ENCODE measurements around the gene MARCHF6. TPM values are rescaled to one million over a fixed set of nuclear protein-coding genes. Genes with fewer than 3 reads are reported as not detected.

MARCHF6 gene
- total and polyA plus RNA-seq, 9 of the 15 experiments (the other 6 are each of a cell fraction or from before 2014, with no cell fraction given): 74.1 to 456 (median 116) TPM

DNA sequence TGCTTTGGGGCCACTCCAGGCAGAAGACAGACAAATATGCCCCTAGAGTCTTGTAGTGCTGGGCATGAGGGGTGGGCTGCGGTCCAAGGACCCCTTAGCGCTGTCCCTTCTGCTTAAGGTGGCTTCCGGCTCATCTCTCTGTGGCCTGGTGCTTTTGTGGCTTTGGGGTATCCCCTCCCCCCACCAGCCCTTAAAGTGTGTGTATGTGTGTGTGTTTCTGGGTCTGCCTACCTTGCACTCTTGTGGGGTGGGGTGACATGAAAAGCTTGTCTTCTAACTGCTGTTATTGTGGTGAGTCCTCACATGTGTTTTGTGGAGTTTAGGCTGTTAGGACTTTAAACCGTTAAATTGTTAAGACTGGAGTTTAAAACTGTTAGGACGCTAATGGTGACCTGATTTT, 23.6 kb downstream of the MARCHF6 start (continued):
- TF ChIP-seq, protein P1, sequence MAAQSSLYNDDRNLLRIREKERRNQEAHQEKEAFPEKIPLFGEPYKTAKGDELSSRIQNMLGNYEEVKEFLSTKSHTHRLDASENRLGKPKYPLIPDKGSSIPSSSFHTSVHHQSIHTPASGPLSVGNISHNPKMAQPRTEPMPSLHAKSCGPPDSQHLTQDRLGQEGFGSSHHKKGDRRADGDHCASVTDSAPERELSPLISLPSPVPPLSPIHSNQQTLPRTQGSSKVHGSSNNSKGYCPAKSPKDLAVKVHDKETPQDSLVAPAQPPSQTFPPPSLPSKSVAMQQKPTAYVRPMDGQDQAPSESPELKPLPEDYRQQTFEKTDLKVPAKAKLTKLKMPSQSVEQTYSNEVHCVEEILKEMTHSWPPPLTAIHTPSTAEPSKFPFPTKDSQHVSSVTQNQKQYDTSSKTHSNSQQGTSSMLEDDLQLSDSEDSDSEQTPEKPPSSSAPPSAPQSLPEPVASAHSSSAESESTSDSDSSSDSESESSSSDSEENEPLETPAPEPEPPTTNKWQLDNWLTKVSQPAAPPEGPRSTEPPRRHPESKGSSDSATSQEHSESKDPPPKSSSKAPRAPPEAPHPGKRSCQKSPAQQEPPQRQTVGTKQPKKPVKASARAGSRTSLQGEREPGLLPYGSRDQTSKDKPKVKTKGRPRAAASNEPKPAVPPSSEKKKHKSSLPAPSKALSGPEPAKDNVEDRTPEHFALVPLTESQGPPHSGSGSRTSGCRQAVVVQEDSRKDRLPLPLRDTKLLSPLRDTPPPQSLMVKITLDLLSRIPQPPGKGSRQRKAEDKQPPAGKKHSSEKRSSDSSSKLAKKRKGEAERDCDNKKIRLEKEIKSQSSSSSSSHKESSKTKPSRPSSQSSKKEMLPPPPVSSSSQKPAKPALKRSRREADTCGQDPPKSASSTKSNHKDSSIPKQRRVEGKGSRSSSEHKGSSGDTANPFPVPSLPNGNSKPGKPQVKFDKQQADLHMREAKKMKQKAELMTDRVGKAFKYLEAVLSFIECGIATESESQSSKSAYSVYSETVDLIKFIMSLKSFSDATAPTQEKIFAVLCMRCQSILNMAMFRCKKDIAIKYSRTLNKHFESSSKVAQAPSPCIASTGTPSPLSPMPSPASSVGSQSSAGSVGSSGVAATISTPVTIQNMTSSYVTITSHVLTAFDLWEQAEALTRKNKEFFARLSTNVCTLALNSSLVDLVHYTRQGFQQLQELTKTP (IDR thresholded peaks at IDR 0.05; ENCODE audit: low read depth in 1 of 2, partially characterized antibody in 2 of 2): no peak
- no peak for TF ChIP-seq HNRNPUL1 (IDR thresholded peaks at IDR 0.05; ENCODE audit: low read length)
- TF ChIP-seq POLR2H (tag; IDR thresholded peaks at IDR 0.05; ENCODE audit: low read depth): no peak
- TF ChIP-seq, protein P2, sequence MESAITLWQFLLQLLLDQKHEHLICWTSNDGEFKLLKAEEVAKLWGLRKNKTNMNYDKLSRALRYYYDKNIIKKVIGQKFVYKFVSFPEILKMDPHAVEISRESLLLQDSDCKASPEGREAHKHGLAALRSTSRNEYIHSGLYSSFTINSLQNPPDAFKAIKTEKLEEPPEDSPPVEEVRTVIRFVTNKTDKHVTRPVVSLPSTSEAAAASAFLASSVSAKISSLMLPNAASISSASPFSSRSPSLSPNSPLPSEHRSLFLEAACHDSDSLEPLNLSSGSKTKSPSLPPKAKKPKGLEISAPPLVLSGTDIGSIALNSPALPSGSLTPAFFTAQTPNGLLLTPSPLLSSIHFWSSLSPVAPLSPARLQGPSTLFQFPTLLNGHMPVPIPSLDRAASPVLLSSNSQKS (CRISPR knock-in tag; IDR thresholded peaks at IDR 0.05): no peak

DNA sequence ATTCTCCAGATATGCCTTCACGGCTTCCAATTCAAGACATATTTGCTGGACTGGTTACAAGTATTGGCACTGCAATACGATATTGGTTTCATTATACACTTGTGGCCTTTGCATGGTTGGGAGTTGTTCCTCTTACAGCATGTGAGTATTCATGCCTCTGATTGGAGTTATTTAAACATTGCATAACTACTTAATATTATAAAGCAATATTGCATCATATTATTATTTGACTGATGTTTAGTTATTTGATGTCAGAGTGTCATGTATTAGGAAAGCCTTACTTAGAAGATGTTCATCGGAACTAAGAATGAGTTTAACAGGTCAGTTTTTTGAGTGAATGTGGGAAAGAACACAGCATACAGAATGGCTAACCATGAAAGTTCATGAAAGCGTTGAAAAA, 28.3 kb downstream of the MARCHF6 start:
- Histone ChIP-seq H3K9me3 (replicated peaks; ENCODE audit: control insufficient read depth, insufficient read depth, low read depth, low read length) (no peaks in the 10 kb centered on the region), H3K4me1 (replicated peaks in 1 of 2; ENCODE audit: control insufficient read depth in 2 of 2, insufficient read depth in 2 of 2, low read length in 2 of 2) (no peaks in the 10 kb centered on the region; a peak in 2 of 5 replicates), H3K79me2 (ENCODE audit: control insufficient read depth, insufficient read depth, low read length) (peaks cover 81% of the 10 kb centered on the region), H3K4me3 (no peak overlapping the region), H4K20me1 (replicated peaks; ENCODE audit: control insufficient read depth, insufficient read depth, low read length) (no peaks in the 10 kb centered on the region), H3K36me3 (ENCODE audit: control insufficient read depth, insufficient read depth, low read length) (peaks cover 97% of the 10 kb centered on the region), H3K27me3 (ENCODE audit: control insufficient read depth in 2 of 2, insufficient read depth in 2 of 2, low read length in 2 of 2) (no peaks in the 10 kb centered on the region), H3K27ac (ENCODE audit: extremely low read depth, low read depth, low read length) (no peak overlapping the region), H3K9me1 (ENCODE audit: control insufficient read depth, insufficient read depth, low read length) (no peaks in the 10 kb centered on the region), H3K4me2 (ENCODE audit: insufficient read depth, low read length) (no peak overlapping the region), H3K9ac (ENCODE audit: insufficient read depth in 1 of 2, low read depth in 2 of 2, low read length in 2 of 2) (no peak overlapping the region), H2AFZ (ENCODE audit: low read depth, low read length) (no peak overlapping the region)
- BruUV-seq (replicated peaks): no TSS peak
- intact Hi-C loops (cut with micrococcal nuclease): no loop called here
- CTCF ChIA-PET (ENCODE audit: low intra/inter-chr PET ratio): no interaction called here
- FAIRE-seq (no peak), ATAC-seq (no peak), DNase-seq (ENCODE audit: extremely low read depth in 1 of 4, low spot score in 3 of 4) (no peak)
- in situ Hi-C loops (cut with MboI): no loop called here
- WGBS (ENCODE audit: insufficient coverage, low coverage, missing lambda C conversion rate): 100% methylated on average over 4 of the region's 4 CpGs
- POLR2A ChIA-PET: interaction anchor here (0.7 kb wide), 1 partner anchor 98 kb away, joined by 3 read pairs; no protein-coding TSS in a partner anchor
- TF ChIP-seq, protein P3, sequence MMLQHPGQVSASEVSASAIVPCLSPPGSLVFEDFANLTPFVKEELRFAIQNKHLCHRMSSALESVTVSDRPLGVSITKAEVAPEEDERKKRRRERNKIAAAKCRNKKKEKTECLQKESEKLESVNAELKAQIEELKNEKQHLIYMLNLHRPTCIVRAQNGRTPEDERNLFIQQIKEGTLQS (IDR thresholded peaks at IDR 0.05): peak; percentile 55; the same call in 1 of the 2 replicates
- TF ChIP-seq, protein P3 (CRISPR knock-in tag; conservative IDR thresholded peaks at IDR 0.05): no peak
- TF ChIP-seq, protein P4, sequence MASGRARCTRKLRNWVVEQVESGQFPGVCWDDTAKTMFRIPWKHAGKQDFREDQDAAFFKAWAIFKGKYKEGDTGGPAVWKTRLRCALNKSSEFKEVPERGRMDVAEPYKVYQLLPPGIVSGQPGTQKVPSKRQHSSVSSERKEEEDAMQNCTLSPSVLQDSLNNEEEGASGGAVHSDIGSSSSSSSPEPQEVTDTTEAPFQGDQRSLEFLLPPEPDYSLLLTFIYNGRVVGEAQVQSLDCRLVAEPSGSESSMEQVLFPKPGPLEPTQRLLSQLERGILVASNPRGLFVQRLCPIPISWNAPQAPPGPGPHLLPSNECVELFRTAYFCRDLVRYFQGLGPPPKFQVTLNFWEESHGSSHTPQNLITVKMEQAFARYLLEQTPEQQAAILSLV (tag; IDR thresholded peaks at IDR 0.05): peak; percentile 49; the same call in 1 of the 2 replicates
